NCI-H2227 (cell line): ENCODE measurements around the gene TPGS1.

Experiments
- DNase-seq: peaks from one replicate; lab custom pipeline; 2025; ENCODE audit not compliant: unreplicated experiment; lab: John Stamatoyannopoulos, UW

TPGS1 gene

GRCh38 chr19:507286-508203 is at the start of gene TPGS1:
TPGS1 (plus strand) TSS chr19:507497; CDS start chr19:507507, 10 bp downstream.
- DNase-seq: peak; percentile 87

GRCh38 chr19:457636-458035 is 49.7 kb upstream of the TPGS1 start:
- DNase-seq: no peak

GRCh38 chr19:458091-459042 is 48.9 kb upstream of the TPGS1 start:
- DNase-seq: no peak

- DNase-seq: peak; percentile 78
These were observed 47.4 kb upstream of the TPGS1 start for GRCh38 chr19:459724-460511.

GRCh38 chr19:460877-461720 is 46.2 kb upstream of the TPGS1 start, which contains the start of gene SHC2:
SHC2 (minus strand) TSS chr19:461033; CDS start chr19:460996, 37 bp downstream.
- peak; percentile 59 for DNase-seq

GRCh38 chr19:461721-462551 is 45.4 kb upstream of the TPGS1 start:
- DNase-seq: peak; percentile 88

- DNase-seq: no peak
These were observed 43.7 kb upstream of the TPGS1 start for GRCh38 chr19:463483-464207.

GRCh38 chr19:464208-464545 is 43.1 kb upstream of the TPGS1 start:
- no peak for DNase-seq

- no peak for DNase-seq
These were observed 42.1 kb upstream of the TPGS1 start for GRCh38 chr19:465056-465816.

- no peak for DNase-seq
These were observed 39.7 kb upstream of the TPGS1 start for GRCh38 chr19:467554-467953.

GRCh38 chr19:468587-469256 is 38.6 kb upstream of the TPGS1 start:
- DNase-seq: no peak

- DNase-seq: no peak
These were observed 37.5 kb upstream of the TPGS1 start for GRCh38 chr19:469833-470232.

GRCh38 chr19:470701-471100 is 36.6 kb upstream of the TPGS1 start:
- DNase-seq: no peak

GRCh38 chr19:472005-472858 is 35.1 kb upstream of the TPGS1 start:
- DNase-seq: no peak

GRCh38 chr19:474126-475078 is 32.9 kb upstream of the TPGS1 start:
- no peak for DNase-seq
